ENCODE results near the gene ANKRD50.

DNA sequence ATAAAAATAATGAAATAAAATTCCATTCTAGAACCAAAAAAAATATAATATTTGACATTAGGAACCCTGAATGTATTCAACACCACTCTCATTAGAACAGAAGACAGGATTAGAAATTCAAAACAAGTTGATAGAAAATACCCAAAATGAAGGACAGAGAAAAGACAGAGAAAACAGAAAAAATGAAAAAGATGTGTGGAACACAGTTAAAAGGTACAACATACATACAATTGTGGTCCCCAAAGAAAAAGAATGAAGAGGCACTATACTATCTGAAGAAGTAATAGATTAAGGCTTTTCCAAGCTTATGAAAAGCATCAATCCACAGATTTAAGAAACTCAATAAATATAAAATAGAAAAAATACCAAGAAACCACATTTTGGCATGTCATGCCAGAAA, 16.4 kb downstream of the ANKRD50 start:
- TF ChIP-seq, protein P1, sequence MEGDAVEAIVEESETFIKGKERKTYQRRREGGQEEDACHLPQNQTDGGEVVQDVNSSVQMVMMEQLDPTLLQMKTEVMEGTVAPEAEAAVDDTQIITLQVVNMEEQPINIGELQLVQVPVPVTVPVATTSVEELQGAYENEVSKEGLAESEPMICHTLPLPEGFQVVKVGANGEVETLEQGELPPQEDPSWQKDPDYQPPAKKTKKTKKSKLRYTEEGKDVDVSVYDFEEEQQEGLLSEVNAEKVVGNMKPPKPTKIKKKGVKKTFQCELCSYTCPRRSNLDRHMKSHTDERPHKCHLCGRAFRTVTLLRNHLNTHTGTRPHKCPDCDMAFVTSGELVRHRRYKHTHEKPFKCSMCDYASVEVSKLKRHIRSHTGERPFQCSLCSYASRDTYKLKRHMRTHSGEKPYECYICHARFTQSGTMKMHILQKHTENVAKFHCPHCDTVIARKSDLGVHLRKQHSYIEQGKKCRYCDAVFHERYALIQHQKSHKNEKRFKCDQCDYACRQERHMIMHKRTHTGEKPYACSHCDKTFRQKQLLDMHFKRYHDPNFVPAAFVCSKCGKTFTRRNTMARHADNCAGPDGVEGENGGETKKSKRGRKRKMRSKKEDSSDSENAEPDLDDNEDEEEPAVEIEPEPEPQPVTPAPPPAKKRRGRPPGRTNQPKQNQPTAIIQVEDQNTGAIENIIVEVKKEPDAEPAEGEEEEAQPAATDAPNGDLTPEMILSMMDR (IDR thresholded peaks at IDR 0.05): no peak
- TF ChIP-seq POLR2A (IDR thresholded peaks at IDR 0.05): no peak

Data from thyroid gland (tissue), 4 donors.